Activated naive CD4-positive, alpha-beta T cell (primary cell): Measurements from ENCODE around the gene MIPOL1.

ENCODE experiments used
- DNase-seq, 4 experiments: peaks; one replicate each; lab custom pipeline; 2025; lab: John Stamatoyannopoulos, UW

Gene MIPOL1

GRCh38 chr14:37399517-37399916 lies 201.8 kb downstream of the MIPOL1 start:
- no peak for DNase-seq

- no peak for DNase-seq
Observed at GRCh38 chr14:37401093-37401492, 203.4 kb downstream of the MIPOL1 start.

GRCh38 chr14:37403626-37404025 lies 205.9 kb downstream of the MIPOL1 start:
- DNase-seq: no peak

- DNase-seq: no peak
Observed at GRCh38 chr14:37406095-37406494, 208.4 kb downstream of the MIPOL1 start.

- DNase-seq: no peak
Observed at GRCh38 chr14:37411079-37411735, 213.5 kb downstream of the MIPOL1 start.

- DNase-seq: no peak
Observed at GRCh38 chr14:37413050-37413449, 215.3 kb downstream of the MIPOL1 start.

- DNase-seq: no peak
Observed at GRCh38 chr14:37413504-37414003, 215.8 kb downstream of the MIPOL1 start.

- no peak for DNase-seq
Observed at GRCh38 chr14:37416264-37416663, 218.5 kb downstream of the MIPOL1 start.

- DNase-seq: no peak
Observed at GRCh38 chr14:37417151-37417550, 219.4 kb downstream of the MIPOL1 start.

- DNase-seq: no peak
Observed at GRCh38 chr14:37417833-37418232, 220.1 kb downstream of the MIPOL1 start.

- DNase-seq: no peak
Observed at GRCh38 chr14:37420622-37421021, 222.9 kb downstream of the MIPOL1 start.

- no peak for DNase-seq
Observed at GRCh38 chr14:37422319-37422718, 224.6 kb downstream of the MIPOL1 start.

- no peak for DNase-seq
Observed at GRCh38 chr14:37422748-37423147, 225.0 kb downstream of the MIPOL1 start.

- DNase-seq: no peak
Observed at GRCh38 chr14:37428954-37429353, 231.2 kb downstream of the MIPOL1 start.

GRCh38 chr14:37429618-37430017 lies 231.9 kb downstream of the MIPOL1 start:
- DNase-seq: no peak

- DNase-seq: no peak
Observed at GRCh38 chr14:37434867-37435266, 237.1 kb downstream of the MIPOL1 start.

- DNase-seq: no peak
Observed at GRCh38 chr14:37436519-37436918, 238.8 kb downstream of the MIPOL1 start.

- DNase-seq: no peak
Observed at GRCh38 chr14:37437490-37437889, 239.8 kb downstream of the MIPOL1 start.

GRCh38 chr14:37438444-37438843 lies 240.7 kb downstream of the MIPOL1 start:
- no peak for DNase-seq

- DNase-seq: no peak
Observed at GRCh38 chr14:37443461-37443860, 245.7 kb downstream of the MIPOL1 start.

- DNase-seq: no peak
Observed at GRCh38 chr14:37447883-37448391, 250.2 kb downstream of the MIPOL1 start.

- DNase-seq: no peak
Observed at GRCh38 chr14:37452323-37452722, 254.6 kb downstream of the MIPOL1 start.

GRCh38 chr14:37453985-37454384 lies 256.2 kb downstream of the MIPOL1 start:
- DNase-seq: no peak

- DNase-seq: no peak
Observed at GRCh38 chr14:37457334-37457733, 259.6 kb downstream of the MIPOL1 start.
